Suprapubic skin (tissue), 3 donors: ENCODE measurements around the gene UBN1.

Experiments used
- POLR2A ChIP-seq, 2 donors: fragments of 450-650 bp; IDR thresholded peaks; one replicate each; pipeline ENCODE4 v1.6.1; 2017; ENCODE audit warnings: antibody characterized with exemption in 2 of 2, mild to moderate bottlenecking in 2 of 2, moderate library complexity in 2 of 2
- TF ChIP-seq, protein P1 (sequence below), 2 donors: fragments of 200-600 bp in 1 of 2; fragments of 450-650 bp in 1 of 2; sonication (generic) in 1 of 2; IDR thresholded peaks; one replicate each; pipeline ENCODE4 v1.5.1; 2016 to 2019; ENCODE audit warnings: antibody characterized with exemption in 2 of 2, mild to moderate bottlenecking in 1 of 2, moderate library complexity in 1 of 2

DNA sequence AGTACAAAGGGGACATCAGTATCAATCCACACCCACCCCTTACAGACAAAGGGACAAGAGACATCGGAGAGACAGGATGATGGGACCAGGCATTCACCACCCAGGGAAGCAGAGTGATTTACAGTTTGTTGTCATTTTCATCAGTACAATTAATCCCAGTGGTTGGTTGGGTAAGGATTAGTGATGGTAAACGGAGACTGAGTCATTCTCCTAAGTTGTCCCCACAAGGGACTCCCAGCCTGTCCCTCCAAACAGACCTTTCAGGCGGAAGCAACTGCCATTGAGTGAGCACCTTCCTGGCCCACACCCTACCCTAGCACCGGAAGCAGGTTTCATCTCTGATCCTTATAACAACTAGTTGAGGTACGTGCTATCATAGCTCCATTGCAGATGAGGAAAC, 78.5 kb downstream of the UBN1 start:
- TF ChIP-seq, protein P1, sequence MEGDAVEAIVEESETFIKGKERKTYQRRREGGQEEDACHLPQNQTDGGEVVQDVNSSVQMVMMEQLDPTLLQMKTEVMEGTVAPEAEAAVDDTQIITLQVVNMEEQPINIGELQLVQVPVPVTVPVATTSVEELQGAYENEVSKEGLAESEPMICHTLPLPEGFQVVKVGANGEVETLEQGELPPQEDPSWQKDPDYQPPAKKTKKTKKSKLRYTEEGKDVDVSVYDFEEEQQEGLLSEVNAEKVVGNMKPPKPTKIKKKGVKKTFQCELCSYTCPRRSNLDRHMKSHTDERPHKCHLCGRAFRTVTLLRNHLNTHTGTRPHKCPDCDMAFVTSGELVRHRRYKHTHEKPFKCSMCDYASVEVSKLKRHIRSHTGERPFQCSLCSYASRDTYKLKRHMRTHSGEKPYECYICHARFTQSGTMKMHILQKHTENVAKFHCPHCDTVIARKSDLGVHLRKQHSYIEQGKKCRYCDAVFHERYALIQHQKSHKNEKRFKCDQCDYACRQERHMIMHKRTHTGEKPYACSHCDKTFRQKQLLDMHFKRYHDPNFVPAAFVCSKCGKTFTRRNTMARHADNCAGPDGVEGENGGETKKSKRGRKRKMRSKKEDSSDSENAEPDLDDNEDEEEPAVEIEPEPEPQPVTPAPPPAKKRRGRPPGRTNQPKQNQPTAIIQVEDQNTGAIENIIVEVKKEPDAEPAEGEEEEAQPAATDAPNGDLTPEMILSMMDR (IDR thresholded peaks at IDR 0.05), result no peak
- no peak for TF ChIP-seq POLR2A (IDR thresholded peaks at IDR 0.05)
